Astrocyte (in vitro differentiated cells and primary cell): ENCODE results near the gene CACNA1C. TPM values are rescaled to one million over a fixed set of nuclear protein-coding genes. Genes with fewer than 3 reads are reported as not detected.

Source experiments
- DNase-seq: peaks from one replicate; pipeline ENCODE4 v3.0.0-alpha.2; 2010; ENCODE audit warnings: low read depth
- FAIRE-seq: peaks from 2 replicates; lab custom pipeline; 2011; peaks lifted over from hg19 to GRCh38; lab: Jason Lieb, UNC
- H2AFZ ChIP-seq: 2 replicates; pipeline ENCODE4 v1.6.0; 2012; ENCODE audit warnings: low read depth, low read length, inconsistent platforms
- H3K27ac ChIP-seq: 2 replicates; pipeline ENCODE4 v1.5.1; 2011; ENCODE audit warnings: low read depth, low read length, inconsistent platforms
- H3K27me3 ChIP-seq: 2 replicates; pipeline ENCODE4 v1.6.0; 2011; ENCODE audit warnings: low read length, inconsistent platforms; ENCODE audit not compliant: insufficient read depth
- H3K36me3 ChIP-seq: 2 replicates; pipeline ENCODE4 v1.5.1; 2011; ENCODE audit warnings: low read length, inconsistent platforms; ENCODE audit not compliant: insufficient read depth
- H3K4me1 ChIP-seq: 2 replicates; pipeline ENCODE4 v1.5.1; 2011; ENCODE audit warnings: low read length, inconsistent platforms; ENCODE audit not compliant: insufficient read depth
- H3K4me2 ChIP-seq: 2 replicates; pipeline ENCODE4 v1.6.0; 2012; ENCODE audit warnings: low read length, inconsistent platforms
- H3K4me3 ChIP-seq: 2 replicates; pipeline ENCODE4 v1.5.1; 2011; ENCODE audit warnings: low read depth, mild to moderate bottlenecking, low read length, inconsistent platforms; ENCODE audit not compliant: insufficient read depth
- H3K79me2 ChIP-seq: 2 replicates; pipeline ENCODE4 v1.6.0; 2012; ENCODE audit warnings: mild to moderate bottlenecking, low read length, inconsistent platforms; ENCODE audit not compliant: insufficient read depth
- H3K9ac ChIP-seq: 2 replicates; pipeline ENCODE4 v1.6.0; 2012; ENCODE audit warnings: mild to moderate bottlenecking, low read length, inconsistent platforms
- H3K9me3 ChIP-seq: 2 replicates; pipeline ENCODE4 v1.5.1; 2012; ENCODE audit warnings: low read depth, mild to moderate bottlenecking, low read length, inconsistent platforms; ENCODE audit not compliant: insufficient read depth
- H4K20me1 ChIP-seq: 2 replicates; pipeline ENCODE4 v1.6.0; 2012; ENCODE audit warnings: low read length, inconsistent platforms; ENCODE audit not compliant: insufficient read depth
- H3K27ac Mint-ChIP-seq: one replicate; pipeline ENCODE4 v1.8.0; 2021; ENCODE audit warnings: mild to moderate bottlenecking, mixed read lengths; ENCODE audit not compliant: unreplicated experiment
- H3K27me3 Mint-ChIP-seq: one replicate; pipeline ENCODE4 v1.8.0; 2021; ENCODE audit warnings: low read depth, mixed read lengths; ENCODE audit not compliant: unreplicated experiment
- H3K36me3 Mint-ChIP-seq: one replicate; pipeline ENCODE4 v1.8.0; 2021; ENCODE audit warnings: low read depth, mixed read lengths; ENCODE audit not compliant: unreplicated experiment
- H3K4me1 Mint-ChIP-seq: one replicate; pipeline ENCODE4 v1.8.0; 2021; ENCODE audit warnings: low read depth, mixed read lengths; ENCODE audit not compliant: unreplicated experiment
- H3K4me3 Mint-ChIP-seq: one replicate; pipeline ENCODE4 v1.8.0; 2021; ENCODE audit warnings: mild to moderate bottlenecking, moderate library complexity, mixed read lengths; ENCODE audit not compliant: unreplicated experiment
- H3K9me3 Mint-ChIP-seq: one replicate; pipeline ENCODE4 v1.8.0; 2021; ENCODE audit warnings: mild to moderate bottlenecking, mixed read lengths; ENCODE audit not compliant: unreplicated experiment
- EZH2 ChIP-seq: IDR thresholded peaks from 2 replicates; pipeline ENCODE4 v1.6.1; 2012; ENCODE audit warnings: mild to moderate bottlenecking, low read length, inconsistent platforms; ENCODE audit not compliant: insufficient read depth
- total RNA-seq: library from RNA; stranded (reverse); gene quantifications from 2 replicates; pipeline ENCODE4 v1.2.1, GENCODE V29; 2021
- TF ChIP-seq, protein P1 (sequence below): IDR thresholded peaks from 2 replicates; pipeline ENCODE4 v1.5.1; 2011; ENCODE audit warnings: low read depth, mild to moderate bottlenecking, inconsistent platforms, low read length, moderate library complexity; ENCODE audit not compliant: insufficient read depth

The CACNA1C gene
- total RNA-seq, 1 donor from 2014 or later: 2.1 TPM

DNA sequence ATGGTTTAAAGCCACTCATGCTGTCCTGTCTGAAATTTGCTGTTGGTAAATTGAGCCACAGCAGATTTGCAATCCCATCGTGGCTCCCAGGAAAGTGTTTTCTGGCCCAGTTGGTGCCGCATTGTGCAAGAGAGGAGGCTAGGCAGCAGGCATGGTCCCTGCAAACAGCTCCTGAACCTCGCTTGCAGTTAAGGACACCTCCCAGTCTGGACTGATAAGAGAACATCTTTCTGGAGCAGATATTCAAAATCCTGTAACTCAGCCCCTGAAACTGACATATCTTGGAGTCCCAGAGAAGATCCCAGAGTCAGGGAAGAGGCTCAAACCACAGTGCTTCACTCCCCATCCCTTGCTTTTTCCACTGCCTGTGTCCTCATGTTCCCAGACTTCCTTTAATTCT is 413.4 kb downstream of the CACNA1C start:
- no peak for FAIRE-seq
- H3K27ac Mint-ChIP-seq: no peak overlapping the region
- no peaks in the 10 kb centered on the region for H4K20me1 ChIP-seq

DNA sequence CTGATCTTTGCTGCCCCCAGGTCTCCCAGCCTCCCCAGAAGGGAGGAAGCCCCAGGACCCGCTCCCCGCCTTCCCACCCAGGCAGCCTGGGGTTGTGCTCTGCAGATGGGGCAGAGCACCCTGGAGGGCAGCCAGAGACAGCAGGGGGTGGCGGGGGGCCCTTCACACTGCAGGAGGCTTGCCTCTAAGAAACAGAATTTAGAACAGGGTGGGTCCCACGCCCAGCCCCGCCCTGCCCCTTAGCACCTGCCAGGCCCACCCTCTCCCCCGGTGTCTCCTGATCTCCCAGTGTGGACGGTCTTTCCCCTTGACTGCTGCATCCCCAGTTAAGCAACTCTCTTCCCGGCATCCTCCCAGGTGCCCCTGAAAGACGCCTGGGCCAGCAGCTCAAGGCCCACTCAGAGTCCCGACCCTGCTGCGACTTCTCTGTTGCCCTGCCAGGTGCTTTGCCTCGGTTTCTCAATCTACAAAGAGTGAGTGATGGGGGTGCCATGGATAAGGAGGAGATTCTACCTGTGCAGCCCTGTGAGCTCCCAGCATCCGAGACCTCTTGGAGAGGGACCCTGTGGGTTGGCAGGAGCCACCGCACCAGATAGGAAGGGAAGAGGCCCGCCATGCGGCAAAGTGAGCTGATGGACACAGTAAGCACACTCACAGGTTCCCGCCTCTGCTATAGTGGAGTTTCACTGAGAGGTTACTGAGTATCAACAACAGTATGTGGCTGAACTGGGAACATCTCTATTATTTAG is 414.8 kb downstream of the CACNA1C start:
- FAIRE-seq: no peak
- H3K9ac ChIP-seq: no peak overlapping the region
- Mint-ChIP-seq H3K4me3 (no peak overlapping the region), H3K9me3 (no peaks in the 10 kb centered on the region), H3K36me3 (no peaks in the 10 kb centered on the region), H3K4me1 (no peaks in the 10 kb centered on the region), H3K27me3 (peaks cover 36% of the 10 kb centered on the region), H3K27ac (no peak overlapping the region)
- no peaks in the 10 kb centered on the region for H3K9me3 ChIP-seq
- H4K20me1 ChIP-seq: no peaks in the 10 kb centered on the region
- TF ChIP-seq, protein P1, sequence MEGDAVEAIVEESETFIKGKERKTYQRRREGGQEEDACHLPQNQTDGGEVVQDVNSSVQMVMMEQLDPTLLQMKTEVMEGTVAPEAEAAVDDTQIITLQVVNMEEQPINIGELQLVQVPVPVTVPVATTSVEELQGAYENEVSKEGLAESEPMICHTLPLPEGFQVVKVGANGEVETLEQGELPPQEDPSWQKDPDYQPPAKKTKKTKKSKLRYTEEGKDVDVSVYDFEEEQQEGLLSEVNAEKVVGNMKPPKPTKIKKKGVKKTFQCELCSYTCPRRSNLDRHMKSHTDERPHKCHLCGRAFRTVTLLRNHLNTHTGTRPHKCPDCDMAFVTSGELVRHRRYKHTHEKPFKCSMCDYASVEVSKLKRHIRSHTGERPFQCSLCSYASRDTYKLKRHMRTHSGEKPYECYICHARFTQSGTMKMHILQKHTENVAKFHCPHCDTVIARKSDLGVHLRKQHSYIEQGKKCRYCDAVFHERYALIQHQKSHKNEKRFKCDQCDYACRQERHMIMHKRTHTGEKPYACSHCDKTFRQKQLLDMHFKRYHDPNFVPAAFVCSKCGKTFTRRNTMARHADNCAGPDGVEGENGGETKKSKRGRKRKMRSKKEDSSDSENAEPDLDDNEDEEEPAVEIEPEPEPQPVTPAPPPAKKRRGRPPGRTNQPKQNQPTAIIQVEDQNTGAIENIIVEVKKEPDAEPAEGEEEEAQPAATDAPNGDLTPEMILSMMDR: no peak
- no peak for TF ChIP-seq EZH2
- no peaks in the 10 kb centered on the region for H3K4me1 ChIP-seq
- no peak overlapping the region for H3K4me2 ChIP-seq
- no peaks in the 10 kb centered on the region for H3K79me2 ChIP-seq
- no peaks in the 10 kb centered on the region for H3K36me3 ChIP-seq
- DNase-seq: no peak
- no peak overlapping the region for H2AFZ ChIP-seq
- H3K27me3 ChIP-seq: peaks cover 11% of the 10 kb centered on the region
- H3K27ac ChIP-seq: no peak overlapping the region
- no peak overlapping the region for H3K4me3 ChIP-seq

More for the DNA sequence above, 413.4 kb downstream of the CACNA1C start:
- Mint-ChIP-seq H3K36me3 (no peaks in the 10 kb centered on the region), H3K4me3 (no peak overlapping the region), H3K4me1 (no peaks in the 10 kb centered on the region), H3K27me3 (peaks cover 47% of the 10 kb centered on the region), H3K9me3 (peaks cover 1% of the 10 kb centered on the region)
- Histone ChIP-seq H3K4me3 (no peak overlapping the region), H3K79me2 (no peaks in the 10 kb centered on the region), H3K4me2 (no peak overlapping the region), H3K9me3 (no peaks in the 10 kb centered on the region), H3K9ac (no peak overlapping the region), H3K36me3 (no peaks in the 10 kb centered on the region), H3K4me1 (no peaks in the 10 kb centered on the region), H2AFZ (no peak overlapping the region), H3K27ac (no peak overlapping the region), H3K27me3 (peaks cover 11% of the 10 kb centered on the region)
- DNase-seq: no peak
- TF ChIP-seq, protein P1: no peak
- no peak for TF ChIP-seq EZH2

DNA sequence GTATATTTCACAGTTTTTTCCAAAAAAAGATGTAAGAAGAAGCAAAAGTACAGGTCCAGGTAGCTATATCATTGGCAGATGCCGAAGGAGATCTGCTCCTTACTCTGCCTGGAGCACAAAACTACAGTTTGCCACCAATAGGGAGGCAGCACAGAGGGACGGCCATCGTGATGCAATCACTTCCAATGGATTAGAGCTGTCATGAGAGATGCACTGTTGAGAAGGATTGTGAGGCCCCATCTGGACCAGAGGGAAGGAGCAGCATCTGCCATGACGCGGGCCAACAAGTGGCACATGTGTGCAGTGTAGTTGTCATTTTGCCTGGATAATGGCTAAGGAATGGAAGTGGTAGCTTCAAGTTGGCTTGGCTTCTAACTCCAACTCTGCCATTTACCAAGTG is 423.2 kb downstream of the CACNA1C start:
- FAIRE-seq (no peak), DNase-seq (no peak)
- Mint-ChIP-seq H3K9me3 (peaks cover 5% of the 10 kb centered on the region), H3K36me3 (no peaks in the 10 kb centered on the region), H3K4me1 (no peaks in the 10 kb centered on the region), H3K4me3 (no peak overlapping the region), H3K27ac (no peak overlapping the region), H3K27me3 (peaks cover 21% of the 10 kb centered on the region)
- no peak overlapping the region for H3K4me2 ChIP-seq
- no peak overlapping the region for H3K27ac ChIP-seq
- no peaks in the 10 kb centered on the region for H3K36me3 ChIP-seq
- H3K27me3 ChIP-seq: peaks cover 4% of the 10 kb centered on the region
- H3K4me3 ChIP-seq: no peak overlapping the region
- H3K9me3 ChIP-seq: no peaks in the 10 kb centered on the region
- TF ChIP-seq EZH2: no peak
- TF ChIP-seq, protein P1: no peak
- H3K4me1 ChIP-seq: no peaks in the 10 kb centered on the region
- H4K20me1 ChIP-seq: no peaks in the 10 kb centered on the region
- H3K79me2 ChIP-seq: no peaks in the 10 kb centered on the region
- no peak overlapping the region for H3K9ac ChIP-seq
- no peak overlapping the region for H2AFZ ChIP-seq
